HepG2 (cell line): ENCODE data around the gene DDX10.

Experiments
- FOSL2 ChIP-seq: sonication (generic); formaldehyde crosslinking; IDR thresholded peaks from 2 replicates; pipeline ENCODE4 v1.4.0; 2020; ENCODE audit warnings: missing genetic modification reagents
- FOXK2 ChIP-seq: fragments of 450-650 bp; IDR thresholded peaks from 2 replicates; pipeline ENCODE4 v1.6.1; 2016
- HMG20B ChIP-seq: conservative IDR thresholded peaks from 2 replicates; pipeline ENCODE4 v1.6.1; 2016; ENCODE audit warnings: missing genetic modification reagents, missing compliant biosample characterization
- KLF13 ChIP-seq: sonication (generic); formaldehyde crosslinking; IDR thresholded peaks from 2 replicates; pipeline ENCODE4 v1.4.0; 2020; ENCODE audit warnings: mild to moderate bottlenecking, missing genetic modification reagents
- NR3C1 ChIP-seq: sonication (generic); formaldehyde crosslinking; IDR thresholded peaks from 2 replicates; pipeline ENCODE4 v1.4.0; 2020; ENCODE audit warnings: missing genetic modification reagents
- POLR2A ChIP-seq, 2 experiments: IDR thresholded peaks; 2 replicates each; pipeline ENCODE4 v1.6.1; 2011; ENCODE audit warnings: low read depth in 2 of 2, low read length in 2 of 2, mild to moderate bottlenecking in 1 of 2, moderate library complexity in 1 of 2; ENCODE audit not compliant: insufficient read depth in 1 of 2
- STAT6 ChIP-seq: sonication (generic); formaldehyde crosslinking; IDR thresholded peaks from 2 replicates; pipeline ENCODE4 v1.4.0; 2020; ENCODE audit warnings: missing genetic modification reagents, mild to moderate bottlenecking, borderline replicate concordance
- ZNF274 ChIP-seq: sonication (generic); formaldehyde crosslinking; IDR thresholded peaks from 2 replicates; pipeline ENCODE4 v1.5.1; 2020; ENCODE audit warnings: mild to moderate bottlenecking, missing genetic modification reagents
- TF ChIP-seq, protein P1 (sequence below): sonication (generic); formaldehyde crosslinking; IDR thresholded peaks from 2 replicates; pipeline ENCODE4 v1.5.0; 2020; ENCODE audit warnings: mild to moderate bottlenecking, missing genetic modification reagents, moderate library complexity
- TF ChIP-seq, protein P2 (sequence below): sonication (generic); formaldehyde crosslinking; IDR thresholded peaks from 2 replicates; pipeline ENCODE4 v1.4.0; 2020; ENCODE audit warnings: low read depth, mild to moderate bottlenecking, missing genetic modification reagents

DNA sequence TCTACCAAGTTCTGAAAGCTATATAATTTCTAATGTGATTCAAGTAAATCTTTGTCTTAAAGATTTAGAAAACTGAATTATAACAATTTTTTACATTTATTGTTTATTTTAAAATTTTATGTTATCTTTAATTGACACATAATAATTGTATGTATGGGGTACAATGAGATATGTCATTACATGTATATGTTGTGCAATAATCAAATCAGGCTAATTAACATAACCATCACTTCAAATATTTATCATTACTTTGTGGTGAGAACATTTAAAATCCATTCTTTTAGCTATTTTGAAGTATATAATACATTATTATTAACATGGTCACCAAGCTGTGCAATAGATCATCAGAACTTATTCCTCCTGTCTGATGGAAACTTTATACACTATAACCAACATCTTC is 181.1 kb downstream of the DDX10 start:
- TF ChIP-seq ZNF274 (CRISPR knock-in tag): no peak
- no peak for TF ChIP-seq KLF13
- no peak for TF ChIP-seq FOSL2 (CRISPR knock-in tag)
- TF ChIP-seq HMG20B (CRISPR knock-in tag): no peak
- TF ChIP-seq, protein P1, sequence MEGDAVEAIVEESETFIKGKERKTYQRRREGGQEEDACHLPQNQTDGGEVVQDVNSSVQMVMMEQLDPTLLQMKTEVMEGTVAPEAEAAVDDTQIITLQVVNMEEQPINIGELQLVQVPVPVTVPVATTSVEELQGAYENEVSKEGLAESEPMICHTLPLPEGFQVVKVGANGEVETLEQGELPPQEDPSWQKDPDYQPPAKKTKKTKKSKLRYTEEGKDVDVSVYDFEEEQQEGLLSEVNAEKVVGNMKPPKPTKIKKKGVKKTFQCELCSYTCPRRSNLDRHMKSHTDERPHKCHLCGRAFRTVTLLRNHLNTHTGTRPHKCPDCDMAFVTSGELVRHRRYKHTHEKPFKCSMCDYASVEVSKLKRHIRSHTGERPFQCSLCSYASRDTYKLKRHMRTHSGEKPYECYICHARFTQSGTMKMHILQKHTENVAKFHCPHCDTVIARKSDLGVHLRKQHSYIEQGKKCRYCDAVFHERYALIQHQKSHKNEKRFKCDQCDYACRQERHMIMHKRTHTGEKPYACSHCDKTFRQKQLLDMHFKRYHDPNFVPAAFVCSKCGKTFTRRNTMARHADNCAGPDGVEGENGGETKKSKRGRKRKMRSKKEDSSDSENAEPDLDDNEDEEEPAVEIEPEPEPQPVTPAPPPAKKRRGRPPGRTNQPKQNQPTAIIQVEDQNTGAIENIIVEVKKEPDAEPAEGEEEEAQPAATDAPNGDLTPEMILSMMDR (CRISPR knock-in tag): no peak
- no peak for TF ChIP-seq NR3C1 (CRISPR knock-in tag)
- no peak for TF ChIP-seq POLR2A (IDR thresholded peaks at IDR 0.05; ENCODE audit: insufficient read depth in 1 of 2, low read depth in 2 of 2, low read length in 2 of 2)
- no peak for TF ChIP-seq FOXK2
- TF ChIP-seq, protein P2, sequence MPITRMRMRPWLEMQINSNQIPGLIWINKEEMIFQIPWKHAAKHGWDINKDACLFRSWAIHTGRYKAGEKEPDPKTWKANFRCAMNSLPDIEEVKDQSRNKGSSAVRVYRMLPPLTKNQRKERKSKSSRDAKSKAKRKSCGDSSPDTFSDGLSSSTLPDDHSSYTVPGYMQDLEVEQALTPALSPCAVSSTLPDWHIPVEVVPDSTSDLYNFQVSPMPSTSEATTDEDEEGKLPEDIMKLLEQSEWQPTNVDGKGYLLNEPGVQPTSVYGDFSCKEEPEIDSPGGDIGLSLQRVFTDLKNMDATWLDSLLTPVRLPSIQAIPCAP (CRISPR knock-in tag): no peak
- TF ChIP-seq STAT6 (CRISPR knock-in tag): no peak
